ENCODE measurements around the gene ZNF780B.
"Not testable (repeated sequence)": the region's sequence is repeated elsewhere in the genome, so short reads cannot be mapped to it uniquely, and the experiment has no call there.

ZNF780B gene

DNA sequence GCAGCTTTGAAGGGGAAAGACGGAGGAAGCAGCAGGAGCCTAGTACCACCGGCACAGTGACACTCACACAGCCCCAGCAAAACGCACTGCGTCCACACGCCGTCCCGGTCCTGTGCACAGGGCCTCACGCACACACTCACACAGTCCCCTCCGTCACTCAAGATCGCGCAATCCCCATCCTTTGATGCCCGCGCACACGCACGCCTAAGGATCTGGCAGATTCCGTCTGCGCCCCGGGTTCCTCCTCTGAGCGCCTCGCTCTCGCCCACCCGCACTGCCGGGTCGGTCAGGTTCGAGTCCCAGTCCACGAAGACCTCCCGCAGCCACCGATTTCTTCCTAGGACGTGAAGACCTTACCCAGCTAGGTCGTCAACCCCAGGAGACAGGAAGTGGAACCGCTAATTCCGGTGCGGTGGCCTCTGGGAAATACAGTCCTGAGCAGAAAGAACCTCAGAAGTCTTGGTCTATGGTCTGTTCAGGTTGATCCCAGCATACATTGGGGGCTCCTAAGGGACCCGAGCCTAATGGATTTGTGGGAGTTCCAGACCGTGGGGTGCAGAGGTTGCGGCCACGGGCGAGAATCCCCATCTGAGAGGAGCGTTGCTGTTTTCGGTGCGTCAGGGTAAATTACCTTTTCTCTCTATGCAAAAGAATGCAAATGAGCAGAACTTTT, at the start of gene ZNF780B:
Gene ZNF780B (minus strand): TSS at position 400 of the 673 bp plus-strand sequence. CDS start 5,899 bp downstream, outside the sequence.
- peak; percentile 71 for DNase-seq (ENCODE audit: low spot score)

DNA sequence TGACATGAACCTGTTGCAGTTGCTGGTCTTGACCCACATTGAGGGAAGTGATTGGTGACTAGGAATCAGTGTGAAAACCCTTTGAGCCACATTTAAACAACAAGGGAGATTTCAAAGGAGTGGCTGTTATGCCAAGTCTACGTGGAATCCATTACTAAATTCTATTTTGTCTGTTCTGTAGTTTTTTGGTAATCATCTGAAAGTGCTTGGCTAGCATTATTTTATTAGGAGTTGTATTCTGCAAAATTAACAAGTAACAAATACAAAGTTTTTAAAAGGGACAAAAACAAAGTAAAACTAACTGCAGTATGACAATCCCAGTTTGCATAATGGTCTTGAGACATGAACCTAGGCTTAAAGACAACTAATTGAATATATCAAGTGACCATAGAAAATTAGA, 48.7 kb upstream of the ZNF780B start:
- DNase-seq (ENCODE audit: low spot score), result no peak

DNA sequence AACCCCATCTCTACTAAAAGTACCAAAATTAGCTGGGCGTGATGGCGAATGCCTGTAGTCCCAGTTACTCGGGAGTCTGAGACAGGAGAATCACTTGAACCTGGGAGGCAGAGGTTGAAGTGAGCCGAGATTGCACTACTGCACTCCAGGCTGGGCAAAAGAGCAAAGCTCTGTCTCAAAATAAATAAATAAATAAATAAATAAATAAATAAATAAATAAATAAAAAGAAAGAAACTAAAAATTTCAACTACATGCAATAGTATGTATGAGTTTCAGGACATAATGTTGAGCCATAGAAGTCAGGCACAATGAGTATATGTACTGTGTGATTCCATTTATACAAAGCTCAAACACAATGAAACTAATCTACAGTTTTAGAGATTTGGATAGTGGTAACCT, 47.6 kb upstream of the ZNF780B start:
- no peak for DNase-seq (ENCODE audit: low spot score)

DNA sequence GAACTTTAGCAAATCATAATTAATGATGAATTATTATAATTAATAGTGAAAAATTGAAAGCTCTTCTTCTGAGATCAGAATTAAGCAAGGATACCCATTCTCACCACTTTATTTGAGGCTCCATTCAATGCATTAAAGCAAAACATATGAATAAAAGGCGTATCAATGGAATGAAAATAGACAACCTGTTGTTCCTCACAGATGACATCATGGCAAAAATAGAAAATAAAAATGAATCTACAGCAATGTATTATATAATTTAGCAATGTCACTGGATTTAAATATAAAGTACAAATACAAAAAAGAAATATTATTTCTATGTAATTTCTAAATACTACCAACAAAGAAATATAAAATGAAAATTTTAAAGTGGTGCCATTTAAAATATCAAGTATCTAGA, 45.8 kb upstream of the ZNF780B start:
- no peak for DNase-seq (ENCODE audit: low spot score)

DNA sequence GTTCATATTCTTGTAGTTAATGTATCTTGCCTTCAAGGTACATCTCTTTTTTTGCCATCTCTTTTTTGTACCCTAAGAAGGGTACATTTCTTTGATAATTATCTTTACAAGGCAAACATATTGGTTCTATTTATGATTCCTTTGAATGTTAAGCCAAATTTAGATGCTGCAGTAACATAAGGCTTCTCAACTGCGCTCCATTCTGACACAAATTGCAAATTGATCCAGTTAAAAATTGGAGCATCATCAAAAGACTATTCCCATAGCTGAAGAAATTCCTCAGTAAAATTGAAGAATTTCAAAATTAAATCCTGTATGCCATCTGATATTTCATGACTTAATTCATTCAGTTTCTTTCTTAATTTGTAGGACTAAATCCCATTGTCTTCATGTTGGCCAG, 37.4 kb upstream of the ZNF780B start:
- DNase-seq (ENCODE audit: low spot score), result no peak

DNA sequence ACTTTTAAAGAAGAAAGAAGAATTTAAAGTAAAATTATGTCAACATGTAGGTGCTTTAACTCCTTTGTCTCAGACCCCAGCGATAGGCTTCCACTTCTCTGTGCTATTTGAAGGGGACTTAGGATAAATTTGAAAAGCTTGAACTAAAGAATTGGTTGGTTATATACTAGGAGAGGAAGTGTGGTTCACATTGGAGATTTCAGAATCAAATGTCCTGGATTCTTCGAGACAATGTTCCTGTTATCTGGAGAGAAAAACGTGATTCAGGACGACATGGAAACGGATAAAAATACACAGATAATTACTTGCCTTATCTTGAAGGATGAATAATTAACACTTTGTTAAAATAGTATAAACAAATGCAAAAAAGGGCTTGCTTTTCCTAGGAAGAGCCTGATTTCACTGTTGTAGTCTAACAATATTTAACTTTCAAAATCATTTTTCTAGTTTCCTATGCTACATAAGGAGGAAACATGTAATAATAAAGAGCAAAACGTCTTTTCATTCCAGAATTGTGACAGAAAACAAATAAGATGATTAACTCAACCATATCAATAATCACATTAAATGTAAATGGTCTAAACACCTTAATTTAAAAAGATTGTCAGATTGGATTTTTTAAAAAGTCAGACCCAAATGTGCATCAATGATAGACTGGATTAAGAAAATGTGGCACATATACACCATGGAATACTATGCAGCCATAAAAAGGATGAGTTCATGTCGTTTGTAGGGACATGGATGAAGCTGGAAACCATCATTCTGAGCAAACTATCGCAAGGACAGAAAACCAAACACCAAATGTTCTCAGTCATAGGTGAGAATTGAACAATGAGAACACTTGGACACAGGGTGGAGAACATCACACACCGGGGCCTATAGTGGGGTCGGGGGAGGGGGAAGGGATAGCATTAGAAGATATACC, 35.4 kb upstream of the ZNF780B start:
- DNase-seq (ENCODE audit: low spot score), result no peak

DNA sequence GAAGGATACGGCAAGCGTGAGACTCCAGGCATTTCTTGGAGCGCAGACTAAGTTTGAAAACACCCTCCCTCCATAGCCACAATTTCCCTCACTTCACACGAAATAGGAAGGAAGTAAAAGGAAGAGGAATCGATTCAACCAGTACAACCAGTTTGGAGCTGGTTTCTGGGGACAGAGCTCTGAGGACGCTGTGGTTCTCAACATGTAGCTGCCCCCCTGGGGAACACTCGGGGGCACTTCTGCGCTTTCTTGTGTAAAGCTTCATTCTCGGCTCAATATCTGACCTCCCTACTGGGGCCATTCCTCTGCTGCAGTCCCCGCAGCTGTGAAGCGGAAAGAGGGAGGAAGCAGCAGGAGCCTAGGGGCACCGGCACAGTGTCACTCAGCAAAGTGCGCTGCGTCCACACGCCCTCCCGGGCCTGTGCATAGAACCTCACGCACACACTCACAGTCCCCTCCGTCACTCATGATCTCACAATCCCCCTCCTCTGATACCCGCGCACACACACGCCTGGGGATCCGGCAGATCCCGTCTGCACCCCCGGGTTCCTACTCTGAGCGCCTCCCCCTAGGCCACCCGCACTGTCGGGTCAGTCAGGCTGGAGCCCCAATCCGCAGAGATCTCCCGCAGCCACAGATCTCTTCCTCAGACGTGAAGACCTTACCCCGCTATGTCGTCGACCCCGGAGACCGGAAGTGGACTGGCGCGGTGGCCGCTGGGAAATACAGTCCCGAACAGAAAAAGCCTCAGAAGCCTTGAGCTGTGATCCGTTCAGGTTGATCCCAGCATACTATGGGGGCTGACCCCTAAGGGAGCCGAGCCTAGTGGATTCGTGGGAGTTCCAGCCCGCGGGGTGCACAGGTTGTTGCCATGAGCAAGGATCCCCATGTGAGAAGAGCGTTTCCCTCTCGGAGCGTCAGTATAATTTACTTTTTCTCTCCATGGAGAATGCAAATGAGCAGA, 34.5 kb upstream of the ZNF780B start, which contains the start of gene ZNF780A:
Gene ZNF780A (minus strand): TSS at position 703 of the 964 bp plus-strand sequence. CDS start 6,190 bp downstream, outside the sequence.
- peak; percentile 82 for DNase-seq (ENCODE audit: low spot score)

DNA sequence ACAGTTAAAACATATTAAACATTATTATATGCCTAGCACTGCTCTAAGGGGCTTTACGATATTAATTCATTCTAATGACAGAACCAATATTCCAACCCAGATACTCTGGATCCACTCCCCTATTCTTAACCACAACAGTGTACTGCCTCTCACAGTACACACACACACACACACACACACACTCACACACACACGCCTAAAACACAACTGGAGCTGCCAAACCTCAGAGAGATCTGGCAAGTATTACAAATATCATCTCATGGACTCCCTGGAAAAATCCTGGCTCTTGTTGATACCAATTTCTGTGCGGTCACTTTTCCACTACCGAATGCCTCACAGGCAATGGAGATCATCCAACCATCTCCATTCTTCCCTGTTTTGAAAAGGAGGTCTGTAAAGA, 33.4 kb upstream of the ZNF780B start:
- DNase-seq (ENCODE audit: low spot score), result no peak

DNA sequence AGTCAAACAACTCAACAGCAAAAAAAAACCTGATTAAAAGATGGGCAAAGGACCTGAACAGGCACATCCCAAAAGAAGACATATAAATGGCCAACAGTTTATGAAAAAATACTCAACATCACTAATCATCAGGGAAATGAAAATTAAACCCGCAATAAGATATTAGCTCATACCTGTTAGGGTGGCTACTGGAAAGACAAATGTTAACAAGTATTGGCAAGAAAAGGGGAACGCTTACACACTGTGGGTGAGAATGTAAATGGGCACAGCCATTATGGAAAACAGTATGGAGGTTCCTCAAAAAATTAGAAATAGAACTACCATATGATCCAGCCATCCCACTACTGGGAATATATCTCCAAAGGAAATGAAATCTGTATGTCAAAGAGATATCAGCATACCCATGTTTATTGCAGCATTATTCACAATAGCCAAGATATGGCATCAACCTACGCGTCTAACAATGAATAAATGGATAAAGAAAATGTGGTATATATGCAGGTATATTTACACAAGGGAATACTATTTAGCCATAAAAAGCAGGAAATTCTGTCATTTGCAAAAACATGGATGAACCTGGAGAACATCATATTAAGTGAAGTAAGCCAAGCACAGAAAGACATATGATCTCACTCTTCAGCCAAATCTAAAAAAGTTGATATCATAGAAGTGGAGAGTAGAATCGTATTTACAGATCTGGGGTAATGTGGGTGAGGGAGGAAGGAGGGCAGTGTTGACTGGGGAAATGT, 32.4 kb upstream of the ZNF780B start:
- DNase-seq (ENCODE audit: low spot score), result no peak

DNA sequence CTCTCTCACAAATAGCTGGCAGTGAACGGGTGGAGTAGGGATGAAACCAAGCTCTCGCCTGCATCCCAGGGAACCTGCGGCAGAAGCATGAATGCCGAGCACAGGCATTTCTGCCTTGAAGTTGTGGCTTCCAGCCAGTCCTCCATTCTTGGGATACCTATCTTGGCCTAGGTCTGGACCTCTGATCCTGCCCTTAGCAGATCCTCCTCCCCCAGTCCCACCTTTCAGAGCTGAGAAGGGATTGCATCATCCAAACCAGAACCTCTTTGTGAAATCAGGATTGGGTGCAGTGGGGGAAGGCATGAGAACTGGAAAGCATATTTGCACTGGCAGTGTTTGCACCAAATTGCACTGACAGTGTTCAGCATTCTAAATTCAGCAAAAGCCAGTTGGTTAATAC, 28.9 kb upstream of the ZNF780B start:
- no peak for DNase-seq (ENCODE audit: low spot score)

DNA sequence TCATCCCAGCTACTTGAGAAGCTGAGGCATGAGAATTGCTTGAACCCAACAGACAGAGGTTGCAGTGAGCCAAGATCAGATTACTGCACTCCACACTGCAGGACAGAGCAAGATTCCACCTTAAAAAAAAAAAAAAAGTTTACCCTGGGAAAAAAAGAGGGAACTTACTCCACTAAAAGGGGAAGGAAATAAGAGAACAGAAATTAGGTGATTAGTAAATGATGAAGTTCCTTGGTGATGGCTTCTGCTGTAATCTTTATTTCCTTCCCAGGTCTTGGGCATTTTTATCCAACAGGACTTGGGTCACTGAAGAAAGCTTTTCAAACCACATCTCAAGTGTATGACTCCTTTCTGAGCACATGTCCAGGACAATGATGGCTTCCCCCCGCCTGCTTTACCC, 25.4 kb upstream of the ZNF780B start:
- no peak for DNase-seq (ENCODE audit: low spot score)

DNA sequence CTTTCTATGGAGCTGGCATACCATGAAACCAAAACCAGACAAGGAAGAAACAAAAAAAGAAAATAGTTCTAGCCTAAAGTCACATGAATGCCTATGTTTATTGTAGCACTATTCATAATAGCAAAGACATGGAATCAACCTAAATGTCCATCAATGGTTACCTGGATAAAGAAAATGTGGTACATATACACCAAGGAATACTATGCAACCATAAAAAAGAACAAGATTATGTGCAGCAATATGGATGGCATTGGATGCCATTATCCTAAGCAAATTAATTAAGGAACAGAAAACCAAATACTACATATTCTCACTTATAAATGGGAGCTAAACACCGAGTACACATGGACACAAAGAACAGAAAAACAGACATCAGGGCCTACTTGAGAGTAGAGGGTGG, 24.3 kb upstream of the ZNF780B start:
- no peak for DNase-seq (ENCODE audit: low spot score)

DNA sequence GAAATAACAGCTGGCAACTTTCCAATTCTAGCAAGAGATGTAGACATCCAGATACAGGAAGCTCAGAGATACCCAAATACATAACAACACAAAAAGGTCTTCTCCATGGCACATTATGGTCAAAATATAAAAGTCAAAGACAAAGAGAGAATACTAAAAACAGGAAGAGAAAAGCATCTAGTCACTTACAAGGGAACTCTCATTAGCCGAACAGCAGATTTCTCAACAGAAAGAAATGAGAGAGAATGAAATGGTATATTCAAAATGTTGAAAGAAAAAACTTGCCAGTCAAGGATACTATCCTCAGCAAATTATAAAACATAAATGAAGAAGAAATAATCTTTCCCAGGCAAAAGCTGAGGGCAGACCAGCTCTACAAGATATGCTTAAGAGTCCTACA, 22.3 kb upstream of the ZNF780B start:
- DNase-seq (ENCODE audit: low spot score), result no peak

DNA sequence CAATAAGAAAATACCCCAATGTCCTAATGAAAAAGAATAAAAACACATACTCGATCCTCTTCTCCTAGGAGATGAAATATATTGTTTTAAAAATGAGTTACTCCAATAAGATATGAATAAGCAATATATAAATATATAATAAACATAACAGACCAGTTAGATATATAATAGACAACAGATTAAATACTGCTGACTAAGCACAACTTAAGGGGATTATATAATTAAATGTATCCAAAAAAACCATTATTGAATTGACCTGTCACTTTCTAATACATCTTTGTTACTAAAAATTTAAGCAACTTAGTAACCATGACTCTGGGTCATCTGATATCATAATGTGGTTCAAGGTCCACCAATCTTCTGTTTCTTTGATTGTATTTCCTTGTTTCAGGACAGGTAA, 14.0 kb upstream of the ZNF780B start:
- DNase-seq (ENCODE audit: low spot score), result no peak

DNA sequence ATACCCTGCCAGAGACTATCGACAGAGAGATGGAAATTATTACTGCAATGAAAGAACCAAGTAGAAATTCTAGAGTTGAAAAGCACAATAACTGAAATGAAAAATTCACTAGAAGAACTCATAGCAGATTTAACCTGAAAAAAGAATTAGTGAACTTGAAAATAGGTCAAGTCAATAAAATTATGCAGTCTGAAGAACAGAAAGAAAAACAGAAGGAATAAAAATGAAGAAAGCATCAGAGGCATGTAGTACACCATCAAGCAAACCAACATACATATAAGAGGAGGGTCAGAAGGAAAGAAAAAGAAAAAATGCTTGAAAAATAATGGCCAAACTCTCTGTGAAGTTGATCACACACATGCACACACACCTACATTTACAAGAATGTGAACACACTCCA, 3.6 kb upstream of the ZNF780B start:
- no peak for DNase-seq (ENCODE audit: low spot score)

DNA sequence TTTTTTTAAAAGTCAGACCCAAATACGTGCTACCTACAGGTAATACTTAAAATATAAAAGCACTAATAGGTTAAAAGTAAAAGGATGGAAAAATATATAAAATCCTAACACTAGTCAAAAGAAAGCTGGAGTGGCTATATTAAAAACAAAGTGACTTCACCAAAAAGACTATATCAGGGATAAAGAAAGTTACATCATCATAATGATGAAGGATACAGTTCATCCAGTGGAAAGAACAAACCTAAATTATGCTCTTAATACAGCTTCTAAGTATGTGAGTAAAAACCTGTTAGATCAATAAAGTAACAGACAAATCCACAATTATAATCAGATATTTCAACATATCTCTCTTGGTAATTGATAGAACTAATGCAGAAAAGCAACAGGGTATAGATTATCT, 1.1 kb upstream of the ZNF780B start:
- DNase-seq (ENCODE audit: low spot score), result no peak

DNA sequence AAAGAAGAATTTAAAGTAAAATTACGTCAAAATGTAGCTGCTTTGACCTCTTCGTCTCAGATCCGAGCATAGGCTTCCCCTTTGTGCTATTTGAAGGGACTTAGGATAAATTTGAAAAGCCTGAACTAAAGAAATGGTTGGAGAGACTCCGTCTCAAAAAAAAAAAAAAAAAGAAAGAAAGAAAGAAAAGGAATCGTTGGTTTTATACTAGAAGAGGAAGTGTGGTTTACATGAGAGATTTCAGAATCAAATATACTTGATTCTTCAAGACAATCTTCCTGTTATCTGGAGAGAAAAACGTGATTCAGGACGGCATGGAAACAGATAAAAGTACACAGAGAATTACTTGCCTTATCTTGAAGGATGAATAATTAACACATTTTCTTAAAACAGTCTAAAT, 474 bp upstream of the ZNF780B start:
- DNase-seq (ENCODE audit: low spot score), result no peak

DNA sequence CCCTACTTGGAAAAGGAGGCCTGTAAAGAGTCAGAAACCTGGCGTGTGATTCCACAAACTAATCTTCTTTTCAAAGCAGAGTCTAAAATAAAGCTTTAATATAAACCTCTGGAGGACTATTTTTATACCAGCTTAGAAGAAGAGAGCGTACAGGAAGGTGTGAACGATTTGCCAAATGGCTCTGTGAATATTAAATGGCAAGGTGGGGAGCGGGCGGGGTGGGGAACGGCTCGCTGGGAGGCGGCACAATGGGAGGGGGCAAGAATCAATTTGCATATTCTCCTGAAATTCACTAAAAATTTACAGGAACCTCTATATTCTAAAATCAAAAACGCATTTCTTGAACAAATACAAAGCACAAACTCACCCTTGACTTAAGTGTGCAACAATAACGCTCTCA, 982 bp downstream of the ZNF780B start:
- DNase-seq (ENCODE audit: low spot score), result no peak

DNA sequence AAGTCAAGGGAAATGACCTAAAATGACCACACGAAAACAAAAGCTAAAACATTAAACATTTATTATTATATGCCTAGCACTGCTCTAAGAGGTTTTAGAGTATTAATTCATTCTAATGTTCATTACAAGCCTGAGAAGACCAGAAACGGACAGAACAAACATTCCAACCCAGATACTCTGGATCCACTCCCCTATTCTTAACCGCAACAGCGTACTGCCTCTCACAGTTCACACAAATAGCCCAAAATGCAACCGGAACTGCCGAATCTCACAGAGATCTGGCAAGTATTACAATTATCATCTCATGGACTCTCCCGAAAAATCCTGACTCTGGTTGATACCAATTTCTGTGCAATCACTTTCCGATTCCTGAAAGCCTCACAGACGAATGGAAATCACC, 1.4 kb downstream of the ZNF780B start:
- no peak for DNase-seq (ENCODE audit: low spot score)

DNA sequence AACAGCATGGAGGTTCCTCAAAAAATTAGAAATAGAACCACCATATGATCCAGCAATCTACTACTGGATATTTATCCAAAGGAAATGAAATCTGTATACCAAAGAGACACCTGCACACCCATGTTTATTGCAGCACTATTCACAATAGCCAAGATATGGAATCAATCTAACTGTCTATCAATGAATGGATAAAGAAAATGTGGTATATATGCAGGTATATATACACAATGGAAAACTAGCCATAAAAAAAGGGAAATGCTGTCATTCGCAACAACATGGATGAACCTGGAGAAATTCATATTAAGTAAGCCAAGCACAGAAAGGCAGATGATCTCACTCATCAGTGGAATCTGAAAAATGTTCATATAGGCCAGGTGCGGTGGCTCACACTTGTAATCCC, 2.5 kb downstream of the ZNF780B start:
- no peak for DNase-seq (ENCODE audit: low spot score)

DNA sequence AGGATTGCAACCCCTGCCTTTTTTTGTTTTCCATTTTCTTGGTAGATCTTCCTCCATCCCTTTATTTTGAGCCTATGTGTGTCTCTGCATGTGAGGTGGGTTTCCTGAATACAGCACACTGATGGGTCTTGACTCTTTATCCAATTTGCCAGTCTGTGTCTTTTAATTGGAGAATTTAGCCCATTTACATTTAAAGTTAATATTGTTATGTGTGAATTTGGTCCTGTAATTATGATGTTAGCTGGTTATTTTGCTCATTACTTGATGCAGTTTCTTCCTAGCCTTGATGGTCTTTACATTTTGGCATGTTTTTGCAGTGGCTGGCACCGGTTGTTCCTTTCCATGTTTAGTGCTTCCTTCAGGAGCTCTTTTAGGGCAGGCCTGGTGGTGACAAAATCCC, 14.3 kb downstream of the ZNF780B start:
- DNase-seq (ENCODE audit: low spot score), result not testable (repeated sequence)
